Transverse colon (tissue), 4 donors: ENCODE data around the gene SCN4B. TPM values are rescaled to one million over a fixed set of nuclear protein-coding genes. Genes with fewer than 3 reads are reported as not detected.

Source experiments
- DNase-seq: peaks from one replicate; pipeline ENCODE4 v3.0.0-alpha.2; 2019
- H3K27ac ChIP-seq, 4 donors: fragments of 200-600 bp; sonication (generic); 2 replicates each; pipeline ENCODE4 v1.5.1; 2016 to 2018; ENCODE audit warnings: inconsistent platforms in 4 of 4
- H3K27me3 ChIP-seq: fragments of 200-600 bp; sonication (generic); 2 replicates; pipeline ENCODE4 v1.5.1; 2017; ENCODE audit warnings: inconsistent platforms
- H3K36me3 ChIP-seq, 4 donors: fragments of 200-600 bp; sonication (generic); 2 replicates each; pipeline ENCODE4 v1.5.1; 2017 to 2019; ENCODE audit warnings: inconsistent platforms in 4 of 4
- H3K4me1 ChIP-seq, 4 donors: fragments of 200-600 bp; sonication (generic); 2 replicates each; pipeline ENCODE4 v1.5.1; 2017 to 2020; ENCODE audit warnings: inconsistent platforms in 4 of 4
- H3K4me3 ChIP-seq, 4 donors: fragments of 200-600 bp; sonication (generic); 1 replicate in 1 of 4; 2 replicates in 3 of 4; pipeline versions ENCODE4 v1.5.1 to v1.6.1; 2017 to 2019; ENCODE audit warnings: inconsistent platforms in 4 of 4
- H3K9me3 ChIP-seq, 2 donors: fragments of 200-600 bp; sonication (generic); 2 replicates each; pipeline ENCODE4 v1.5.1; 2017 to 2019; ENCODE audit warnings: inconsistent platforms in 2 of 2
- EP300 ChIP-seq: sonication (generic); formaldehyde crosslinking; IDR thresholded peaks from one replicate; pipeline ENCODE4 v1.6.1; 2017; ENCODE audit warnings: antibody characterized with exemption, low read depth
- POLR2A ChIP-seq: fragments of 450-650 bp; IDR thresholded peaks from one replicate; pipeline ENCODE4 v1.6.1; 2016; ENCODE audit warnings: antibody characterized with exemption, mild to moderate bottlenecking, moderate library complexity
- POLR2AphosphoS5 ChIP-seq, 3 donors: sonication (generic); formaldehyde crosslinking; IDR thresholded peaks; one replicate each; pipeline ENCODE4 v1.6.1; 2016; ENCODE audit warnings: antibody characterized with exemption in 3 of 3
- WGBS, 2 donors: methylation state at CpG; one replicate each; pipeline ENCODE4 v1.1.5; 2018; ENCODE audit warnings: low coverage in 1 of 2; 5-methylcytosine and 5-hydroxymethylcytosine counted together
- in situ Hi-C, 4 donors: fragments of 200-750 bp; cut with MboI; loops; one replicate each; pipeline versions ENCODE4 v1.15.0 to v1.15.1; 2017; ENCODE audit warnings: low sequenced_read_pairs in 3 of 4, low pct_ligation_motif_present in 1 of 4, low pct_unique_long_range_greater_than_20kb in 1 of 4
- intact Hi-C: fragments of 100-400 bp; cut with DNase I; formaldehyde crosslinking; loops from one replicate; pipeline ENCODE4 v1.15.1; 2023; ENCODE audit warnings: low total_unique reads
- total RNA-seq, 4 donors: library from RNA; depleted of rRNA; stranded (reverse); fragments of >200 nt; gene quantifications; one replicate each; pipeline ENCODE4 v1.1.0, GENCODE V29; 2016
- TF ChIP-seq, protein P1 (sequence below), 5 experiments: fragments of 200-600 bp in 3 of 5; fragments of 450-650 bp in 2 of 5; sonication (generic) in 3 of 5; IDR thresholded peaks; 1 replicate in 2 of 5; 2 replicates in 3 of 5; pipeline ENCODE4 v1.5.1; 2016 to 2017; ENCODE audit warnings: antibody characterized with exemption in 5 of 5, inconsistent platforms in 3 of 5, mild to moderate bottlenecking in 2 of 5, moderate library complexity in 1 of 5

SCN4B gene
- total RNA-seq, 4 donors from 2014 or later: 0.41 to 1.1 (median 0.75) TPM; not detected in 1

DNA sequence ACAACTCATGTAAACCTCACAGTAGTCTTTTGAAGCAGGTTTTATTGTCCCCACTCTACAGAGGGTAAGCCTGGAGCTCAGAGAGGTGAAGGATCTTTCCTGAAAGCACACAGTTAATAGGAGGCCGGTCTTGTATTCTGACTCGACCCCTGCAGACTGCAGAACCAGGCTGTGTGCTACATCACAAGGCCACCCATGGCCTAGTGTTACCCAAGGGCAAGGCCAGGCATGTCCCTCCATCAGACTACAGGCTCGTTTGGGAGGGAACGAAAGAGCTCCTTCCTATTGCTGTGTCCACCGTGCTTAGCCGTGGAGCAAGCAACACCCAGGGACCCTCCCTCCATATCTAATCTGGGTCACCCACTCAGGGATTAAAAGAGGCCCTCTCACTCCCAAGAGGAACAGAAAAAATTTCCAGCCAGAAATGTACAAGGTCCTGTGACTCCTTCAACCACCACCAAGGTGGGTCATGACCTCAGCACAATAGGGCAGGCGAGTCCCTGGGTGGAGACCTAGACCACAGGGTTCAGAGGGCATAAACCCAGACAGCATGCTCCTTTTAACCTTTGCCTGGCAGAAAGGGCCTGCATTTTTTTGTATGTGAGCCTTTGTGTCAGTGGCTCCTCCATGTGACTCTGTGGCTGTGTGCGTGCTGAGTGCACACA is 59.6 kb downstream of the SCN4B start:
- Histone ChIP-seq H3K4me1 (peaks cover 0 to 31% (median 3%) of the 10 kb centered on the region in 4 donors), H3K27me3 (no peaks in the 10 kb centered on the region), H3K9me3 (no peaks in the 10 kb centered on the region), H3K4me3 (no peak overlapping the region), H3K36me3 (no peaks in the 10 kb centered on the region), H3K27ac (no peak overlapping the region)
- no peak for DNase-seq
- intact Hi-C loops: no loop called here
- no peak for TF ChIP-seq POLR2A
- in situ Hi-C loops: no loop called here
- WGBS, 2 donors: 83% methylated on average over 6 of the region's 8 CpGs; no CpG with 5 or more reads in 1 of the 2 donors

DNA sequence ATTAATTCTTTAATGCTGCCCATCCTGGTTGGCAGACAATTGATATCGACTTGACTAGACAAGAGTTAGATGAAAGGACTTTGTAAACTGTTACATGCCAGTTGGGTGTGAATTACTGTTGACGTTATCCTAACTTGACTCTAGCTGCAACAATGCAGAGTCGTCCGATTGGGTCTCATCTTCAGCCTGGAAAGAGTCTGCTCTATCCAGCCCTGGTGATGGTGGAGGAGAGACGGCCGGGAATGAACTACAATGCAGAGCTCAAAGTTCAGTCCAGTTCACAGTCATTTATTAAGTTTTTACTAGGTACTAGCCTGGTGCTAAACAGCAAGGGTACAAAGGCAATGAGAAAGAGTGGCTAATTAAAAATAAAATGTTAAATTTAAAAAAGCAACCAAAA is 60.9 kb downstream of the SCN4B start:
- DNase-seq: no peak
- Histone ChIP-seq H3K27ac (no peak overlapping the region), H3K9me3 (no peaks in the 10 kb centered on the region), H3K36me3 (peaks cover 0 to 5% (median 0%) of the 10 kb centered on the region in 4 donors), H3K4me3 (no peak overlapping the region), H3K4me1 (peaks cover 0 to 44% (median 8%) of the 10 kb centered on the region in 4 donors), H3K27me3 (no peaks in the 10 kb centered on the region)
- in situ Hi-C loops (no loop called here), intact Hi-C loops (no loop called here)
- TF ChIP-seq POLR2AphosphoS5 (IDR thresholded peaks at IDR 0.05) (no peak), EP300 (no peak), POLR2A (no peak)
- TF ChIP-seq, protein P1, sequence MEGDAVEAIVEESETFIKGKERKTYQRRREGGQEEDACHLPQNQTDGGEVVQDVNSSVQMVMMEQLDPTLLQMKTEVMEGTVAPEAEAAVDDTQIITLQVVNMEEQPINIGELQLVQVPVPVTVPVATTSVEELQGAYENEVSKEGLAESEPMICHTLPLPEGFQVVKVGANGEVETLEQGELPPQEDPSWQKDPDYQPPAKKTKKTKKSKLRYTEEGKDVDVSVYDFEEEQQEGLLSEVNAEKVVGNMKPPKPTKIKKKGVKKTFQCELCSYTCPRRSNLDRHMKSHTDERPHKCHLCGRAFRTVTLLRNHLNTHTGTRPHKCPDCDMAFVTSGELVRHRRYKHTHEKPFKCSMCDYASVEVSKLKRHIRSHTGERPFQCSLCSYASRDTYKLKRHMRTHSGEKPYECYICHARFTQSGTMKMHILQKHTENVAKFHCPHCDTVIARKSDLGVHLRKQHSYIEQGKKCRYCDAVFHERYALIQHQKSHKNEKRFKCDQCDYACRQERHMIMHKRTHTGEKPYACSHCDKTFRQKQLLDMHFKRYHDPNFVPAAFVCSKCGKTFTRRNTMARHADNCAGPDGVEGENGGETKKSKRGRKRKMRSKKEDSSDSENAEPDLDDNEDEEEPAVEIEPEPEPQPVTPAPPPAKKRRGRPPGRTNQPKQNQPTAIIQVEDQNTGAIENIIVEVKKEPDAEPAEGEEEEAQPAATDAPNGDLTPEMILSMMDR (IDR thresholded peaks at IDR 0.05): no peak
- 43 to 67% methylated on average over 2 to 6 of the region's 6 CpGs for WGBS, 2 donors

DNA sequence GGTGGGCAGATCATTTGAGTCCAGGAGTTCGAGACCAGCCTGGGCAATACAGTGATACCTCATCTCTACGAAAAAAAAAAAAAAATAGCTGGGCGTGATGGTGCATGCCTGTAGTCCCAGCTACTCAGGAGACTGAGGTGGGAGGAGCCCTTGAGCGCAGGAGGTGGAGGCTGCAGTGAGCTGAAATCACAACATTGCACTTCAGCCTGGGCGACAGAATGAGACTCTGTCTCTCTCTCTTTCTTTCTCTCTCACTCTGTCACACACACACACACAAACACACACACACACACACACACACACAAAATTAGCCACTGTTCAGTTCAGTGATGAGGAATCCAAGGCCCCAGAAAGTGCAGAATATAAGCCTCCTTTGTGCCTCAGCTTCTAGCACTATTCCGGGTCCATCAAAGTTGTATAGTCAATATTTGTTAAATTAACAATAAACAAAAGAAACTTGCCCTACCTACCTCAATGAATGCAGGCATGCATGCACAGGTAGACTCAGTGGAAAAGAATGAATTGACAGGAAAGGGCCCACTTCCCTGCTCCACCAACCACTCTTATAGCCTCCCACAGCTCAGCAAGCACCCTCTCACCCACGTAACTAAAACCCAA is 62.0 kb downstream of the SCN4B start:
- H3K4me3 ChIP-seq: no peak overlapping the region
- peaks cover 0 to 49% (median 8%) of the 10 kb centered on the region in 4 donors for H3K4me1 ChIP-seq
- no peak for DNase-seq
- H3K36me3 ChIP-seq: peaks cover 0 to 5% (median 0%) of the 10 kb centered on the region in 4 donors
- WGBS, 2 donors: 48 to 62% methylated on average over 2 to 7 of the region's 7 CpGs
- H3K9me3 ChIP-seq: no peaks in the 10 kb centered on the region
- TF ChIP-seq, protein P1 (IDR thresholded peaks at IDR 0.05): no peak
- TF ChIP-seq POLR2AphosphoS5 (IDR thresholded peaks at IDR 0.05): no peak
- TF ChIP-seq EP300: no peak
- no peak for TF ChIP-seq POLR2A
- no peaks in the 10 kb centered on the region for H3K27me3 ChIP-seq
- intact Hi-C loops (no loop called here), in situ Hi-C loops (no loop called here)
- no peak overlapping the region for H3K27ac ChIP-seq

DNA sequence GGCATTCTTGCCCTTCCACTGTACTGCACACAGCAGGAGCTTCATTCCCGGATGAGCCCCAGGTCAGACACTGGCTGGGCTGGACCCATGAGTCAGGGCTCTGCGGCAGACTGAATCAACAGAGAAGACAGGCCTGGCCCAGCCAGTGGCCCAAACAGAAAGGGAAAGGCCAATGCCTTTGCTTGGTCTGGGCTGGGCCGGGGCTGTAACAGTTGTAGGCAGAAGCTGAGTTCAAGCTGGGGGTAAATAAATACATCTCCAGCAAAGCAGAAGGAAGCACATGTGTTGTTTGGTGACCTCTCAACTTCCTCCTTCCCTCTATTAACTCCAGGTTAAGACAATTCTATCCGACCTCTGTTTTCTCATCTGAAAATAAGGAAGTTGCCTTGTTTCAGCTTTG is 64.1 kb downstream of the SCN4B start:
- Histone ChIP-seq H3K36me3 (peaks cover 0 to 5% (median 0%) of the 10 kb centered on the region in 4 donors), H3K27ac (peak overlapping the region; percentile 25 to 58 (median 44)), H3K9me3 (no peaks in the 10 kb centered on the region), H3K27me3 (no peaks in the 10 kb centered on the region), H3K4me1 (peaks cover 4 to 69% (median 20%) of the 10 kb centered on the region in 4 donors), H3K4me3 (no peak overlapping the region)
- WGBS, 2 donors: 17 to 37% methylated on average over 1 to 4 of the region's 4 CpGs
- TF ChIP-seq EP300: no peak
- TF ChIP-seq POLR2AphosphoS5 (IDR thresholded peaks at IDR 0.05): peak in 1 of 3 donors; percentile 13
- TF ChIP-seq POLR2A: no peak
- TF ChIP-seq, protein P1 (IDR thresholded peaks at IDR 0.05): no peak
- peak; percentile 63 for DNase-seq
- intact Hi-C loops: no loop called here
- in situ Hi-C loops: no loop called here
